Suprapubic skin (tissue), 3 donors: ENCODE measurements around the gene EHD4.

ENCODE experiments used
- CTCF ChIP-seq, 2 donors: fragments of 200-600 bp in 1 of 2; fragments of 450-650 bp in 1 of 2; sonication (generic) in 1 of 2; IDR thresholded peaks; one replicate each; pipeline ENCODE4 v1.5.1; 2016 to 2019; ENCODE audit warnings: antibody characterized with exemption in 2 of 2, mild to moderate bottlenecking in 1 of 2, moderate library complexity in 1 of 2
- EP300 ChIP-seq: sonication (generic); formaldehyde crosslinking; IDR thresholded peaks from one replicate; pipeline ENCODE4 v1.6.1; 2017; ENCODE audit warnings: antibody characterized with exemption
- POLR2A ChIP-seq, 2 donors: fragments of 450-650 bp; IDR thresholded peaks; one replicate each; pipeline ENCODE4 v1.6.1; 2017; ENCODE audit warnings: antibody characterized with exemption in 2 of 2, mild to moderate bottlenecking in 2 of 2, moderate library complexity in 2 of 2

GRCh38 chr15:41979493-41980266 lies 7.3 kb upstream of the EHD4 start:
- TF ChIP-seq POLR2A (IDR thresholded peaks at IDR 0.05) (no peak), EP300 (no peak), CTCF (IDR thresholded peaks at IDR 0.05) (no peak)
